K562 (cell line): ENCODE data around the gene KCNQ4.

ENCODE experiments used
- ARNT ChIP-seq, 2 experiments: fragments of 450-650 bp; IDR thresholded peaks; 2 replicates each; pipeline ENCODE4 v1.6.1; 2016; ENCODE audit warnings: mild to moderate bottlenecking in 1 of 2
- CHD1 ChIP-seq: fragments of 200-600 bp; sonication (generic); IDR thresholded peaks from one replicate; pipeline ENCODE4 v1.6.1; 2012; ENCODE audit warnings: mild to moderate bottlenecking, moderate library complexity, low read length, inconsistent platforms
- CTCF ChIP-seq, 3 experiments: IDR thresholded peaks in 2 of 3; conservative IDR thresholded peaks in 1 of 3; 2 replicates each; pipeline ENCODE4 v1.5.1; 2011 to 2012; ENCODE audit warnings: low read length in 3 of 3, mild to moderate bottlenecking in 3 of 3, control low read depth in 2 of 3, improper control_type of control experiment in 1 of 3, inconsistent platforms in 1 of 3, low read depth in 1 of 3, mixed read lengths in 1 of 3, moderate library complexity in 1 of 3; ENCODE audit not compliant: insufficient read depth in 2 of 3
- HDAC2 ChIP-seq: fragments of 450-650 bp; IDR thresholded peaks from 2 replicates; pipeline ENCODE4 v1.6.1; 2016; ENCODE audit warnings: mild to moderate bottlenecking
- NFIX ChIP-seq: fragments of 250-450 bp; sonication (Bioruptor Pico); IDR thresholded peaks from 2 replicates; pipeline ENCODE4 v1.4.0; 2020; ENCODE audit warnings: low read depth, mild to moderate bottlenecking, moderate library complexity
- POLR2A ChIP-seq: fragments of 450-650 bp; conservative IDR thresholded peaks from 2 replicates; pipeline ENCODE4 v1.6.1; 2016
- POLR2AphosphoS5 ChIP-seq: IDR thresholded peaks from 2 replicates; pipeline ENCODE4 v1.6.1; 2011; ENCODE audit warnings: mild to moderate bottlenecking, low read depth, low read length, moderate library complexity; ENCODE audit not compliant: control insufficient read depth, insufficient read depth
- RCOR1 ChIP-seq, 2 experiments: IDR thresholded peaks; 2 replicates each; pipeline ENCODE4 v1.6.1; 2012; ENCODE audit warnings: low read depth in 2 of 2, low read length in 2 of 2, borderline replicate concordance in 1 of 2, improper control_type of control experiment in 1 of 2
- TCF7L2 ChIP-seq: fragments of 150-350 bp; IDR thresholded peaks from 2 replicates; pipeline ENCODE4 v1.6.1; 2016; ENCODE audit warnings: low read depth, mild to moderate bottlenecking, low read length, moderate library complexity
- USF1 ChIP-seq: sonication (generic); formaldehyde crosslinking; IDR thresholded peaks from 2 replicates; pipeline ENCODE4 v1.9.0; 2022; ENCODE audit warnings: mild to moderate bottlenecking, missing genetic modification reagents
- ZNF384 ChIP-seq: IDR thresholded peaks from 2 replicates; pipeline ENCODE4 v1.6.1; 2012; ENCODE audit warnings: low read depth, low read length, improper control_type of control experiment
- ZNF764 ChIP-seq: fragments of 250-450 bp; sonication (Bioruptor Pico); IDR thresholded peaks from 2 replicates; pipeline ENCODE4 v1.4.0; 2020; ENCODE audit warnings: low read depth, mild to moderate bottlenecking, moderate library complexity
- TF ChIP-seq, protein P1 (sequence below), 2 experiments: fragments of 450-650 bp; formaldehyde crosslinking in 1 of 2; IDR thresholded peaks; 2 replicates each; pipeline versions ENCODE4 v1.4.0 to v1.6.1; 2014 to 2020; ENCODE audit warnings: mild to moderate bottlenecking in 2 of 2, borderline replicate concordance in 1 of 2, low read depth in 1 of 2

GRCh38 chr1:40795811-40796586 lies 12.4 kb downstream of the KCNQ4 start:
- TF ChIP-seq CTCF (IDR thresholded peaks at IDR 0.05 in 2 of 3, conservative IDR thresholded peaks at IDR 0.05 in 1 of 3; ENCODE audit: insufficient read depth in 2 of 3, low read depth in 1 of 3, low read length in 3 of 3): no peak
- TF ChIP-seq RCOR1 (IDR thresholded peaks at IDR 0.05; ENCODE audit: borderline replicate concordance in 1 of 2, low read depth in 2 of 2, low read length in 2 of 2): no peak
- TF ChIP-seq ARNT (IDR thresholded peaks at IDR 0.05): no peak
- no peak for TF ChIP-seq POLR2A
- no peak for TF ChIP-seq ZNF764
- no peak for TF ChIP-seq ZNF384
- no peak for TF ChIP-seq HDAC2
- TF ChIP-seq USF1 (CRISPR knock-in tag): no peak
- no peak for TF ChIP-seq CHD1
- no peak for TF ChIP-seq TCF7L2
- TF ChIP-seq, protein P1, sequence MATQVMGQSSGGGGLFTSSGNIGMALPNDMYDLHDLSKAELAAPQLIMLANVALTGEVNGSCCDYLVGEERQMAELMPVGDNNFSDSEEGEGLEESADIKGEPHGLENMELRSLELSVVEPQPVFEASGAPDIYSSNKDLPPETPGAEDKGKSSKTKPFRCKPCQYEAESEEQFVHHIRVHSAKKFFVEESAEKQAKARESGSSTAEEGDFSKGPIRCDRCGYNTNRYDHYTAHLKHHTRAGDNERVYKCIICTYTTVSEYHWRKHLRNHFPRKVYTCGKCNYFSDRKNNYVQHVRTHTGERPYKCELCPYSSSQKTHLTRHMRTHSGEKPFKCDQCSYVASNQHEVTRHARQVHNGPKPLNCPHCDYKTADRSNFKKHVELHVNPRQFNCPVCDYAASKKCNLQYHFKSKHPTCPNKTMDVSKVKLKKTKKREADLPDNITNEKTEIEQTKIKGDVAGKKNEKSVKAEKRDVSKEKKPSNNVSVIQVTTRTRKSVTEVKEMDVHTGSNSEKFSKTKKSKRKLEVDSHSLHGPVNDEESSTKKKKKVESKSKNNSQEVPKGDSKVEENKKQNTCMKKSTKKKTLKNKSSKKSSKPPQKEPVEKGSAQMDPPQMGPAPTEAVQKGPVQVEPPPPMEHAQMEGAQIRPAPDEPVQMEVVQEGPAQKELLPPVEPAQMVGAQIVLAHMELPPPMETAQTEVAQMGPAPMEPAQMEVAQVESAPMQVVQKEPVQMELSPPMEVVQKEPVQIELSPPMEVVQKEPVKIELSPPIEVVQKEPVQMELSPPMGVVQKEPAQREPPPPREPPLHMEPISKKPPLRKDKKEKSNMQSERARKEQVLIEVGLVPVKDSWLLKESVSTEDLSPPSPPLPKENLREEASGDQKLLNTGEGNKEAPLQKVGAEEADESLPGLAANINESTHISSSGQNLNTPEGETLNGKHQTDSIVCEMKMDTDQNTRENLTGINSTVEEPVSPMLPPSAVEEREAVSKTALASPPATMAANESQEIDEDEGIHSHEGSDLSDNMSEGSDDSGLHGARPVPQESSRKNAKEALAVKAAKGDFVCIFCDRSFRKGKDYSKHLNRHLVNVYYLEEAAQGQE (IDR thresholded peaks at IDR 0.05; ENCODE audit: borderline replicate concordance): no peak
- TF ChIP-seq, protein P1 (CRISPR knock-in tag; IDR thresholded peaks at IDR 0.05; ENCODE audit: low read depth): no peak
- no peak for TF ChIP-seq POLR2AphosphoS5
- no peak for TF ChIP-seq NFIX (CRISPR knock-in tag)
